CD14-positive monocyte (primary cell): Measurements from ENCODE around the gene CFAP97. TPM values are rescaled to one million over a fixed set of nuclear protein-coding genes. Genes with fewer than 3 reads are reported as not detected.

Source experiments
- DNase-seq, 3 donors: peaks; one replicate each; pipeline ENCODE4 v3.0.0-alpha.2; 2011 to 2022
- H2AFZ ChIP-seq: 2 replicates; pipeline ENCODE4 v1.6.0; 2012; ENCODE audit warnings: mild to moderate bottlenecking, low read depth, low read length, inconsistent platforms; ENCODE audit not compliant: insufficient read depth, poor library complexity, severe bottlenecking
- H3K27ac ChIP-seq, 2 donors: 1 replicate in 1 of 2; 2 replicates in 1 of 2; pipeline ENCODE4 v1.5.1; 2012 to 2013; ENCODE audit warnings: low read length in 2 of 2, control low read depth in 1 of 2, inconsistent platforms in 1 of 2, low read depth in 1 of 2, mild to moderate bottlenecking in 1 of 2
- H3K27me3 ChIP-seq, 2 donors: one replicate each; pipeline versions ENCODE4 v1.6.0 to v1.6.1; 2011 to 2013; ENCODE audit warnings: low read length in 2 of 2; ENCODE audit not compliant: control insufficient read depth in 2 of 2, insufficient read depth in 2 of 2
- H3K36me3 ChIP-seq, 2 donors: replicated peaks in 1 of 2; 1 replicate in 1 of 2; 2 replicates in 1 of 2; pipeline versions ENCODE4 v1.5.1 to v1.6.1; 2012 to 2013; ENCODE audit warnings: low read length in 2 of 2, control low read depth in 1 of 2, inconsistent platforms in 1 of 2, mild to moderate bottlenecking in 1 of 2; ENCODE audit not compliant: insufficient read depth in 2 of 2, control insufficient read depth in 1 of 2
- H3K4me1 ChIP-seq, 2 donors: 1 replicate in 1 of 2; 2 replicates in 1 of 2; pipeline versions ENCODE4 v1.5.1 to v1.6.1; 2012 to 2013; ENCODE audit warnings: low read length in 2 of 2, control low read depth in 1 of 2, inconsistent platforms in 1 of 2, mild to moderate bottlenecking in 1 of 2, moderate library complexity in 1 of 2; ENCODE audit not compliant: insufficient read depth in 2 of 2, control insufficient read depth in 1 of 2
- H3K4me2 ChIP-seq: replicated peaks from 2 replicates; pipeline ENCODE3; 2012; ENCODE audit warnings: low read length, moderate library complexity, mild to moderate bottlenecking; ENCODE audit not compliant: poor library complexity, severe bottlenecking; ENCODE audit errors: extremely low read depth
- H3K4me3 ChIP-seq, 3 experiments: fragments of 200-600 bp in 1 of 3; sonication (generic) in 1 of 3; replicated peaks in 1 of 3; 1 replicate in 2 of 3; 2 replicates in 1 of 3; pipeline ENCODE4 v1.5.1; 2011 to 2013; ENCODE audit warnings: low read length in 3 of 3, mild to moderate bottlenecking in 3 of 3, control low read depth in 2 of 3, low read depth in 2 of 3, inconsistent platforms in 1 of 3, moderate library complexity in 1 of 3
- H3K79me2 ChIP-seq: 2 replicates; pipeline ENCODE4 v1.6.0; 2012; ENCODE audit warnings: mild to moderate bottlenecking, control low read depth, inconsistent platforms, low read length, moderate library complexity; ENCODE audit not compliant: insufficient read depth
- H3K9ac ChIP-seq: 2 replicates; pipeline ENCODE4 v1.6.0; 2017; ENCODE audit warnings: low read length, mild to moderate bottlenecking; ENCODE audit not compliant: insufficient read depth, poor library complexity, severe bottlenecking
- H3K9me3 ChIP-seq, 2 donors: replicated peaks in 1 of 2; 1 replicate in 1 of 2; 2 replicates in 1 of 2; pipeline versions ENCODE4 v1.5.1 to v1.6.1; 2012 to 2013; ENCODE audit warnings: low read length in 2 of 2, control low read depth in 1 of 2; ENCODE audit not compliant: control insufficient read depth in 1 of 2, insufficient read depth in 1 of 2
- H4K20me1 ChIP-seq: 2 replicates; pipeline ENCODE4 v1.6.0; 2012; ENCODE audit warnings: mild to moderate bottlenecking, low read length, control low read depth, moderate library complexity; ENCODE audit not compliant: insufficient read depth
- H3K27ac Mint-ChIP-seq, 7 donors: one replicate each; pipeline ENCODE4 v1.8.0; 2020; ENCODE audit warnings: mild to moderate bottlenecking in 7 of 7, mixed read lengths in 7 of 7, moderate library complexity in 6 of 7, inconsistent platforms in 2 of 7
- H3K27me3 Mint-ChIP-seq, 3 donors: one replicate each; pipeline ENCODE4 v1.8.0; 2021 to 2022; ENCODE audit warnings: low read depth in 3 of 3, mild to moderate bottlenecking in 3 of 3, mixed read lengths in 3 of 3, moderate library complexity in 3 of 3, inconsistent platforms in 1 of 3
- H3K36me3 Mint-ChIP-seq, 2 donors: one replicate each; pipeline ENCODE4 v1.8.0; 2020; ENCODE audit warnings: mixed read lengths in 2 of 2, inconsistent platforms in 1 of 2, mild to moderate bottlenecking in 1 of 2
- H3K4me1 Mint-ChIP-seq: one replicate; pipeline ENCODE4 v1.8.0; 2020; ENCODE audit warnings: mild to moderate bottlenecking, mixed read lengths
- H3K4me3 Mint-ChIP-seq, 2 donors: one replicate each; pipeline ENCODE4 v1.8.0; 2020; ENCODE audit warnings: mild to moderate bottlenecking in 2 of 2, mixed read lengths in 2 of 2, moderate library complexity in 1 of 2
- H3K9me3 Mint-ChIP-seq, 7 donors: one replicate each; pipeline ENCODE4 v1.8.0; 2020 to 2022; ENCODE audit warnings: mixed read lengths in 7 of 7, mild to moderate bottlenecking in 6 of 7, moderate library complexity in 6 of 7, inconsistent platforms in 2 of 7
- CTCF ChIP-seq: fragments of 200-600 bp; IDR thresholded peaks from one replicate; pipeline ENCODE4 v1.8.0; 2022; ENCODE audit warnings: antibody characterized with exemption, mild to moderate bottlenecking
- WGBS: methylation state at CpG from one replicate; pipeline ENCODE4 v1.1.5; 2013; ENCODE audit warnings: missing lambda C conversion rate; ENCODE audit not compliant: insufficient coverage; 5-methylcytosine and 5-hydroxymethylcytosine counted together
- intact Hi-C, 2 donors: fragments of 100-400 bp; cut with micrococcal nuclease; formaldehyde crosslinking; loops; one replicate each; pipeline versions ENCODE4 v1.15.0 to v1.15.1; 2023
- polyA plus RNA-seq, 3 donors: library from polyadenylated mRNA; depleted of rRNA in 1 of 3; unstranded in 2 of 3; stranded (reverse) in 1 of 3; fragments of 300-500 nt in 2 of 3; fragments of >200 nt in 1 of 3; fragmentation: Illumina TruSeq in 2 of 3; gene quantifications; 1 replicate in 2 of 3; 2 replicates in 1 of 3; pipeline ENCODE4 v1.2.3, GENCODE V29; 2012 to 2021

The CFAP97 gene
- polyA plus RNA-seq, 3 donors = 2.7 to 16.8 (median 12.3) TPM

- Histone ChIP-seq H3K4me3 (no peak overlapping the region), H4K20me1 (no peaks in the 10 kb centered on the region), H2AFZ (no peak overlapping the region), H3K27me3 (no peaks in the 10 kb centered on the region), H3K4me1 (no peaks in the 10 kb centered on the region), H3K36me3 (peaks cover 2 to 21% of the 10 kb centered on the region in 2 donors), H3K9ac (no peak overlapping the region), H3K9me3 (no peaks in the 10 kb centered on the region), H3K27ac (no peak overlapping the region), H3K4me2 (no peak overlapping the region), H3K79me2 (no peaks in the 10 kb centered on the region)
- no peak overlapping the region for H3K4me3 Mint-ChIP-seq
- 86% methylated on average over 1 of the region's 4 CpGs for WGBS
- DNase-seq = no peak
- peaks cover 0 to 2% (median 1%) of the 10 kb centered on the region in 3 donors for H3K27me3 Mint-ChIP-seq
- no peak overlapping the region for H3K27ac Mint-ChIP-seq
- peaks cover 2% of the 10 kb centered on the region for H3K4me1 Mint-ChIP-seq
- no peak for TF ChIP-seq CTCF
- H3K36me3 Mint-ChIP-seq = peaks cover 16 to 18% of the 10 kb centered on the region in 2 donors
- intact Hi-C loops = no loop called here
- peaks cover 0 to 2% (median 0%) of the 10 kb centered on the region in 7 donors for H3K9me3 Mint-ChIP-seq
Measured at GRCh38 chr4:185189606-185190305, 14.0 kb downstream of the CFAP97 start.

- no peak for DNase-seq
- no peaks in the 10 kb centered on the region for H3K9me3 Mint-ChIP-seq
- TF ChIP-seq CTCF = no peak
- Histone ChIP-seq H3K79me2 (no peaks in the 10 kb centered on the region), H4K20me1 (no peaks in the 10 kb centered on the region), H2AFZ (no peak overlapping the region), H3K4me1 (no peaks in the 10 kb centered on the region), H3K4me3 (no peak overlapping the region), H3K9ac (no peak overlapping the region), H3K27me3 (no peaks in the 10 kb centered on the region), H3K4me2 (no peak overlapping the region), H3K9me3 (no peaks in the 10 kb centered on the region), H3K36me3 (peaks cover 2 to 21% of the 10 kb centered on the region in 2 donors), H3K27ac (no peak overlapping the region)
- no peak overlapping the region for H3K4me3 Mint-ChIP-seq
- WGBS = no CpG with 5 or more reads among the region's 3 CpGs
- intact Hi-C loops = no loop called here
- H3K36me3 Mint-ChIP-seq = peaks cover 17 to 18% of the 10 kb centered on the region in 2 donors
- peaks cover 1% of the 10 kb centered on the region for H3K4me1 Mint-ChIP-seq
- H3K27ac Mint-ChIP-seq = no peak overlapping the region
- H3K27me3 Mint-ChIP-seq = peaks cover 0 to 1% (median 0%) of the 10 kb centered on the region in 3 donors
Measured at GRCh38 chr4:185186769-185187168, 17.0 kb downstream of the CFAP97 start.
